Measurements from ENCODE around the gene RET. TPM values are rescaled to one million over a fixed set of nuclear protein-coding genes. Genes with fewer than 3 reads are reported as not detected.

RET gene
- total and polyA plus RNA-seq, 2 of the 13 experiments (the other 11 are each of a cell fraction or from before 2014, with no cell fraction given) = 0.02 TPM; not detected in 1

GRCh38 chr10:43172645-43173044 lies 95.8 kb downstream of the RET start:
- POLR2A ChIA-PET = no interaction called here
- no peak overlapping the region for H3K27ac ChIP-seq (ENCODE audit: extremely low read length, insufficient read depth, low read length)
- H3K4me2 ChIP-seq (ENCODE audit: low read depth, low read length) = no peak overlapping the region
- H3K9ac ChIP-seq (ENCODE audit: insufficient read depth, low read depth, low read length) = no peak overlapping the region
- H4K20me1 ChIP-seq (ENCODE audit: insufficient read depth, low read length) = no peaks in the 10 kb centered on the region
- CTCF ChIA-PET (ENCODE audit: low intra/inter-chr PET ratio, low total read pairs) = no interaction called here
- TF ChIP-seq ZNF724P (CRISPR knock-in tag; IDR thresholded peaks at IDR 0.05; ENCODE audit: borderline replicate concordance) (no peak), TCF12 (IDR thresholded peaks at IDR 0.05) (no peak), TCF12 (CRISPR knock-in tag; IDR thresholded peaks at IDR 0.05) (no peak), REST (IDR thresholded peaks at IDR 0.05; ENCODE audit: borderline replicate concordance in 1 of 2, low read depth in 1 of 2, low read length in 2 of 2) (no peak), ZBTB43 (CRISPR knock-in tag; conservative IDR thresholded peaks at IDR 0.05) (no peak), ZNF674 (CRISPR knock-in tag; IDR thresholded peaks at IDR 0.05; ENCODE audit: low read depth) (no peak), YEATS4 (CRISPR knock-in tag; IDR thresholded peaks at IDR 0.05; ENCODE audit: borderline replicate concordance) (no peak), ZKSCAN1 (IDR thresholded peaks at IDR 0.05; ENCODE audit: low read length) (no peak), SALL1 (CRISPR knock-in tag; IDR thresholded peaks at IDR 0.05) (no peak), CEBPB (IDR thresholded peaks at IDR 0.05; ENCODE audit: borderline replicate concordance, low read depth, low read length) (no peak), ZNF280B (CRISPR knock-in tag; IDR thresholded peaks at IDR 0.05; ENCODE audit: borderline replicate concordance) (no peak), SRY (CRISPR knock-in tag; IDR thresholded peaks at IDR 0.05) (no peak)
- H3K79me2 ChIP-seq (ENCODE audit: insufficient read depth, low read length) = no peaks in the 10 kb centered on the region
- no peak for DNase-seq (ENCODE audit: low spot score)
- peaks cover 0 to 5% of the 10 kb centered on the region in 2 experiments; a peak in 1 of 5 replicates for H3K36me3 ChIP-seq (replicated peaks in 1 of 2; ENCODE audit: control insufficient read depth in 1 of 2, insufficient read depth in 2 of 2, low read length in 2 of 2)
- H3K27me3 ChIP-seq (ENCODE audit: control insufficient read depth in 1 of 2, insufficient read depth in 2 of 2, low read length in 2 of 2) = no peaks in the 10 kb centered on the region; a peak in 1 of 5 replicates
- H3K9me3 ChIP-seq (ENCODE audit: low read length) = no peaks in the 10 kb centered on the region
- H3K4me1 ChIP-seq (ENCODE audit: insufficient read depth, low read length) = no peaks in the 10 kb centered on the region
- no TSS peak for BruUV-seq (replicated peaks)
- in situ Hi-C loops (cut with HindIII; ENCODE audit: extremely low pct_ligation_motif_present, low pct_unique_long_range_greater_than_20kb) (no loop called here), intact Hi-C loops (cut with micrococcal nuclease; ENCODE audit: unreplicated experiment) (no loop called here)
- ATAC-seq = no peak
- WGBS (ENCODE audit: low lambda C conversion rate) = 95% methylated on average over 5 of the region's 5 CpGs
- FAIRE-seq = no peak
- no peak overlapping the region for H3K4me3 ChIP-seq (replicated peaks in 1 of 3; ENCODE audit: insufficient read depth in 1 of 3, low read depth in 2 of 3, low read length in 3 of 3)
- no peak overlapping the region for H2AFZ ChIP-seq (ENCODE audit: low read length)

Measured in HepG2 (cell line).